ENCODE data around the gene NTM.

Gene NTM

GRCh38 chr11:131790586-131790985 is 420.2 kb downstream of the NTM start:
- no peak for DNase-seq (ENCODE audit: low read depth)
- TF ChIP-seq, protein P1, sequence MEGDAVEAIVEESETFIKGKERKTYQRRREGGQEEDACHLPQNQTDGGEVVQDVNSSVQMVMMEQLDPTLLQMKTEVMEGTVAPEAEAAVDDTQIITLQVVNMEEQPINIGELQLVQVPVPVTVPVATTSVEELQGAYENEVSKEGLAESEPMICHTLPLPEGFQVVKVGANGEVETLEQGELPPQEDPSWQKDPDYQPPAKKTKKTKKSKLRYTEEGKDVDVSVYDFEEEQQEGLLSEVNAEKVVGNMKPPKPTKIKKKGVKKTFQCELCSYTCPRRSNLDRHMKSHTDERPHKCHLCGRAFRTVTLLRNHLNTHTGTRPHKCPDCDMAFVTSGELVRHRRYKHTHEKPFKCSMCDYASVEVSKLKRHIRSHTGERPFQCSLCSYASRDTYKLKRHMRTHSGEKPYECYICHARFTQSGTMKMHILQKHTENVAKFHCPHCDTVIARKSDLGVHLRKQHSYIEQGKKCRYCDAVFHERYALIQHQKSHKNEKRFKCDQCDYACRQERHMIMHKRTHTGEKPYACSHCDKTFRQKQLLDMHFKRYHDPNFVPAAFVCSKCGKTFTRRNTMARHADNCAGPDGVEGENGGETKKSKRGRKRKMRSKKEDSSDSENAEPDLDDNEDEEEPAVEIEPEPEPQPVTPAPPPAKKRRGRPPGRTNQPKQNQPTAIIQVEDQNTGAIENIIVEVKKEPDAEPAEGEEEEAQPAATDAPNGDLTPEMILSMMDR (conservative IDR thresholded peaks at IDR 0.05; ENCODE audit: low read length), result no peak
- H3K4me3 ChIP-seq (ENCODE audit: low read length), result no peak overlapping the region

DNA sequence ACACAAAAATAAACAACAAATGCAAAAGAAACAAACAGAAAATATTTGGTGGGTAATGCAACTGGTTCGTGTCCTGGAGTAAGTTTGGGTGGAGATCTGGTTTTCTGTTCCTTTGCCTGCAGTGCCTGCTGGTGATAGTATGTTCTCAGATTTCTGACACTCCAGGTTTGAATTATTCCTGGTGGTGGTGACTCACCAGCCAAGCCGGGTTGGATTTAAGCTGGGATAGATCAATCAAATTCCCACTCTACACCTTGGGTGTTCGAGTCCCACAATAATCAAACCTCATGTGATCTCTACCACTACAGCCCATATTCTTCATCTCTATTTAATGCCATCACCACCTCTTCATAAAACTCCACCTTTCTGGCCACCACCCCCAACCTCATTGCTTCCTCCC is 421.8 kb downstream of the NTM start:
- H3K4me3 ChIP-seq (ENCODE audit: low read length), result no peak overlapping the region
- TF ChIP-seq, protein P1 (conservative IDR thresholded peaks at IDR 0.05; ENCODE audit: low read length), result no peak
- no peak for DNase-seq (ENCODE audit: low read depth)

DNA sequence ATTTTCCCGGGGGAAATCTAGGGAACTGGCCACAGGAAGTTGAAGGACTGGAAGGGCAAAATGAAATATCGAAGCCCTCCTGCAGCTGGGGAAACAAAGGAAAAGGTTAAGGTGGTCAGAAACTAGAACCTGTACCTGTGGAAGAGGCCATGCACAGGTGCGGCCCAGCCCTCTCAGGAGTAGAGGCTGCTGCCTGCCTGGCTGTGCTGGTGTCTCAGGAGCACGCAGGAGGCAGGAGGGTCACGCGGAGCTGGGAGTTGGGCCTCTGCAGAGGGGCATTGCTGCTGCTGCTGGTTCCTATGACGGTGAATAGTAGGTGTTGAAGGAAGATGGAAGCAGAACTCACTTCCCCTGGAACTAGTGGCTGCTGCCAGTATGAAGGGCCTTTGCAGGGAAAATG is 425.7 kb downstream of the NTM start:
- TF ChIP-seq, protein P1 (conservative IDR thresholded peaks at IDR 0.05; ENCODE audit: low read length), result no peak
- H3K4me3 ChIP-seq (ENCODE audit: low read length), result no peak overlapping the region
- DNase-seq (ENCODE audit: low read depth), result no peak

GRCh38 chr11:131796541-131796940 is 426.1 kb downstream of the NTM start:
- TF ChIP-seq, protein P1 (conservative IDR thresholded peaks at IDR 0.05; ENCODE audit: low read length), result no peak
- H3K4me3 ChIP-seq (ENCODE audit: low read length), result no peak overlapping the region
- no peak for DNase-seq (ENCODE audit: low read depth)

DNA sequence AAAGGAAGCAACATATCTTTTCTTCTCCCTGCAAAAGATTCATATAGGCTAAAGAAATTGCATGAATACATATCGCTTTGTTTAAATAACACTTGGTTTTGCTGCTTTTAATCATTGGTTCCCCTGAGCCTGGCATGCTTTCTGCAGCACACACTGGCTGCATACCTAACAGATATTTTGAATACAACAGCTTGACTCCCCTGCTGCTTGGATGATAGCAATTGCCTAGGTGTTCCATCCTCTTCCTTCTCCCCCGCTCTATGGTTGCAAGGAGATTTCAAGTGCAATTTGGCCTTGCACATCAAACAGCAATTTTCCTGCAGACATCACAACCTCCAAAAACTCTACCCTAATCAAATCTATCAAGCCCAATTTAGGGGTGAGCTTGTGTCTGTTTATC is 430.0 kb downstream of the NTM start:
- TF ChIP-seq, protein P1 (conservative IDR thresholded peaks at IDR 0.05; ENCODE audit: low read length), result no peak
- no peak for DNase-seq (ENCODE audit: low read depth)
- H3K4me3 ChIP-seq (ENCODE audit: low read length), result no peak overlapping the region

- no peak for DNase-seq (ENCODE audit: low read depth)
- TF ChIP-seq, protein P1 (conservative IDR thresholded peaks at IDR 0.05; ENCODE audit: low read length), result no peak
- no peak overlapping the region for H3K4me3 ChIP-seq (ENCODE audit: low read length)
Observed at GRCh38 chr11:131802440-131803115, 432.2 kb downstream of the NTM start.

DNA sequence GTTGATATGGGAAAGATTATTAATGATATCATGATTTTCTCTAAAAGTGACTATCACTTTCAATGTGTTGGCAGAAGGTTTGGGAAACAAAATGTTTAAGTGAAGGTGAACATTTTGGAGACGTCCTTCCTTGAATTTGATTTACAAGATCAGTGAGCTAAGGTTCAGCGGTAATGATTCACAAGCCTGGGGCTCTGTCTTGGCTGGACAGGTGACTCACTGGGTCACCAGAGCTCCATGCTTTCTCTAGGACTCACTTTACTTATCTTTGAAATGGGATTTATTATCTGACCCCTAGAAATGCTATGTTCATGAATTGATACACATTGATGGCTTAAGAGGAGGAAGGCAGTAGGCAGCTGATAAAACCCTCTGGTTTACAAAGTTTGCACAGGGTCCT is 437.5 kb downstream of the NTM start:
- no peak for DNase-seq (ENCODE audit: low read depth)

More for the DNA sequence above, 437.5 kb downstream of the NTM start:
- no peak overlapping the region for H3K4me3 ChIP-seq (ENCODE audit: low read length)
- TF ChIP-seq, protein P1 (conservative IDR thresholded peaks at IDR 0.05; ENCODE audit: low read length), result no peak
